ENCODE data around the gene LRRC56.

Gene LRRC56

GRCh38 chr11:598005-598680 is 60.8 kb downstream of the LRRC56 start:
- H3K27ac ChIP-seq (replicated peaks), result no peak overlapping the region
- no peak overlapping the region for H3K4me3 ChIP-seq (replicated peaks; ENCODE audit: insufficient read depth, low read length)
- TF ChIP-seq POLR2AphosphoS5 (IDR thresholded peaks at IDR 0.05; ENCODE audit: low read depth) (no peak), SPI1 (IDR thresholded peaks at IDR 0.05; ENCODE audit: borderline replicate concordance, low read depth) (no peak), GABPA (IDR thresholded peaks at IDR 0.05; ENCODE audit: low read depth) (no peak)
- TF ChIP-seq, protein P1, sequence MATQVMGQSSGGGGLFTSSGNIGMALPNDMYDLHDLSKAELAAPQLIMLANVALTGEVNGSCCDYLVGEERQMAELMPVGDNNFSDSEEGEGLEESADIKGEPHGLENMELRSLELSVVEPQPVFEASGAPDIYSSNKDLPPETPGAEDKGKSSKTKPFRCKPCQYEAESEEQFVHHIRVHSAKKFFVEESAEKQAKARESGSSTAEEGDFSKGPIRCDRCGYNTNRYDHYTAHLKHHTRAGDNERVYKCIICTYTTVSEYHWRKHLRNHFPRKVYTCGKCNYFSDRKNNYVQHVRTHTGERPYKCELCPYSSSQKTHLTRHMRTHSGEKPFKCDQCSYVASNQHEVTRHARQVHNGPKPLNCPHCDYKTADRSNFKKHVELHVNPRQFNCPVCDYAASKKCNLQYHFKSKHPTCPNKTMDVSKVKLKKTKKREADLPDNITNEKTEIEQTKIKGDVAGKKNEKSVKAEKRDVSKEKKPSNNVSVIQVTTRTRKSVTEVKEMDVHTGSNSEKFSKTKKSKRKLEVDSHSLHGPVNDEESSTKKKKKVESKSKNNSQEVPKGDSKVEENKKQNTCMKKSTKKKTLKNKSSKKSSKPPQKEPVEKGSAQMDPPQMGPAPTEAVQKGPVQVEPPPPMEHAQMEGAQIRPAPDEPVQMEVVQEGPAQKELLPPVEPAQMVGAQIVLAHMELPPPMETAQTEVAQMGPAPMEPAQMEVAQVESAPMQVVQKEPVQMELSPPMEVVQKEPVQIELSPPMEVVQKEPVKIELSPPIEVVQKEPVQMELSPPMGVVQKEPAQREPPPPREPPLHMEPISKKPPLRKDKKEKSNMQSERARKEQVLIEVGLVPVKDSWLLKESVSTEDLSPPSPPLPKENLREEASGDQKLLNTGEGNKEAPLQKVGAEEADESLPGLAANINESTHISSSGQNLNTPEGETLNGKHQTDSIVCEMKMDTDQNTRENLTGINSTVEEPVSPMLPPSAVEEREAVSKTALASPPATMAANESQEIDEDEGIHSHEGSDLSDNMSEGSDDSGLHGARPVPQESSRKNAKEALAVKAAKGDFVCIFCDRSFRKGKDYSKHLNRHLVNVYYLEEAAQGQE (IDR thresholded peaks at IDR 0.05; ENCODE audit: insufficient replicate concordance, low read depth), result no peak
- TF ChIP-seq, protein P2, sequence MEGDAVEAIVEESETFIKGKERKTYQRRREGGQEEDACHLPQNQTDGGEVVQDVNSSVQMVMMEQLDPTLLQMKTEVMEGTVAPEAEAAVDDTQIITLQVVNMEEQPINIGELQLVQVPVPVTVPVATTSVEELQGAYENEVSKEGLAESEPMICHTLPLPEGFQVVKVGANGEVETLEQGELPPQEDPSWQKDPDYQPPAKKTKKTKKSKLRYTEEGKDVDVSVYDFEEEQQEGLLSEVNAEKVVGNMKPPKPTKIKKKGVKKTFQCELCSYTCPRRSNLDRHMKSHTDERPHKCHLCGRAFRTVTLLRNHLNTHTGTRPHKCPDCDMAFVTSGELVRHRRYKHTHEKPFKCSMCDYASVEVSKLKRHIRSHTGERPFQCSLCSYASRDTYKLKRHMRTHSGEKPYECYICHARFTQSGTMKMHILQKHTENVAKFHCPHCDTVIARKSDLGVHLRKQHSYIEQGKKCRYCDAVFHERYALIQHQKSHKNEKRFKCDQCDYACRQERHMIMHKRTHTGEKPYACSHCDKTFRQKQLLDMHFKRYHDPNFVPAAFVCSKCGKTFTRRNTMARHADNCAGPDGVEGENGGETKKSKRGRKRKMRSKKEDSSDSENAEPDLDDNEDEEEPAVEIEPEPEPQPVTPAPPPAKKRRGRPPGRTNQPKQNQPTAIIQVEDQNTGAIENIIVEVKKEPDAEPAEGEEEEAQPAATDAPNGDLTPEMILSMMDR (IDR thresholded peaks at IDR 0.05; ENCODE audit: insufficient read depth, low read length), result no peak
- no peak for DNase-seq (ENCODE audit: low read depth in 1 of 2, low spot score in 1 of 2)
- H3K27me3 ChIP-seq (ENCODE audit: insufficient read depth, poor library complexity, severe bottlenecking), result no peaks in the 10 kb centered on the region

DNA sequence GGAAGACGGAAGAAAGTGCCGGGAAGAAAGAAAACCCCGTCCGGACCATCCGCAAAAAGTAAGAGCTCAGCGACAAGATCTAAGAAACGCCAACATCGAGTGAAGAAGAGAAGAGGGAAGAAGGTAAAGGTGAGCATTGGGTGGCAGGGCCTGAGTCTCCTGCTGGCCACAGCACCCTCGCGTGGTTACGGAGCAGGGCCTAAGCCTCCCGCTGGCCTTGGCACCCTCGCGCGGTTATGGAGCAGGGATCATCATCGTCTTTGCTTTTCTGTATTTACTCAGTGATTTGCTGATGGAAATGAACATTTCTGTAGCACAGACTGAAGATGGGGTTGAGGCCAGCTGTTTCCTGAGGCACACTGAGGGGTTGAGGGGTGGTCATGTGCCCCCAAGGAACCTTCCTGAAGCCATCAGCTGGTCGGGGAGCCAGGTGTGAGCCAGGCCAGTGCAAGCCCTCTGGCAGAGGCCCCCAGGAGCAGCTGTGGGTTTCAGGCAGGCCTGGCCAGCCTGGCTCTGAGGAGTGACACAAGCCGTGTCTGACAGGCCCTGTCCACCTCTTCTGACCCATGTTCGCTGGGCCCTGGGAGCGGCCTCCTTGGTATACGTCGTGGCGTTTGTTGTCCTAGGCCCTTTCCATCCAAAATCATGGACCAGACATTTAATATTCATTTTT is 64.4 kb downstream of the LRRC56 start:
- Histone ChIP-seq H3K4me3 (replicated peaks; ENCODE audit: insufficient read depth, low read length) (no peak overlapping the region), H3K27ac (replicated peaks) (no peak overlapping the region), H3K27me3 (ENCODE audit: insufficient read depth, poor library complexity, severe bottlenecking) (no peaks in the 10 kb centered on the region)
- no peak for DNase-seq (ENCODE audit: low read depth in 1 of 2, low spot score in 1 of 2)
- TF ChIP-seq, protein P1 (IDR thresholded peaks at IDR 0.05; ENCODE audit: insufficient replicate concordance, low read depth), result no peak
- no peak for TF ChIP-seq POLR2AphosphoS5 (IDR thresholded peaks at IDR 0.05; ENCODE audit: low read depth)
- TF ChIP-seq SPI1 (IDR thresholded peaks at IDR 0.05; ENCODE audit: borderline replicate concordance, low read depth), result no peak
- TF ChIP-seq GABPA (IDR thresholded peaks at IDR 0.05; ENCODE audit: low read depth), result no peak
- TF ChIP-seq, protein P2 (IDR thresholded peaks at IDR 0.05; ENCODE audit: insufficient read depth, low read length), result no peak

DNA sequence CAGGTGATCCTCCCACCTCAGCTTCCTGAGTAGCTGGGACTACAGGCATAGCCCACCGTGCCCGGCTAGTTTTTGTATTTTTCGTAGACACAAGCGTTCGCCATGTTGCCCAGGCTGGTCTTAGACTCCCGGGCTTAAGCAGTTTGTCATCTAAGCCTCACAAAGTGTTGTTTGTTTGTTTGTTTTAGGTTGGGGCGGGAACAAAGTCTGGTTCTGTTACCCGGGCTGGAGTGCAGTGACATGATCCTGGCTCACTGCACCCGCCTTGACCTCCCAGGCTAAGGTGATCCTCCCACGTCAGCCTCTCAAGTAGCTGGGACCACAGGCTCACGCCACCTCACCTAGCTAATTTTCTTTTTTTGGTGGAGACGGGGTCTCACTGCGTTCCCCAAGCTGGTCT is 65.8 kb downstream of the LRRC56 start:
- no peaks in the 10 kb centered on the region for H3K27me3 ChIP-seq (ENCODE audit: insufficient read depth, poor library complexity, severe bottlenecking)

More for the DNA sequence above, 65.8 kb downstream of the LRRC56 start:
- H3K27ac ChIP-seq (replicated peaks), result no peak overlapping the region
- TF ChIP-seq, protein P1 (IDR thresholded peaks at IDR 0.05; ENCODE audit: insufficient replicate concordance, low read depth), result no peak
- no peak for TF ChIP-seq POLR2AphosphoS5 (IDR thresholded peaks at IDR 0.05; ENCODE audit: low read depth)
- TF ChIP-seq SPI1 (IDR thresholded peaks at IDR 0.05; ENCODE audit: borderline replicate concordance, low read depth), result no peak
- TF ChIP-seq, protein P2 (IDR thresholded peaks at IDR 0.05; ENCODE audit: insufficient read depth, low read length), result no peak
- TF ChIP-seq GABPA (IDR thresholded peaks at IDR 0.05; ENCODE audit: low read depth), result no peak
- DNase-seq (ENCODE audit: low read depth in 1 of 2, low spot score in 1 of 2), result no peak
- H3K4me3 ChIP-seq (replicated peaks; ENCODE audit: insufficient read depth, low read length), result no peak overlapping the region

All from HL-60 (cell line).